GM12891 (cell line): ENCODE results near the gene TTYH3. TPM values are rescaled to one million over a fixed set of nuclear protein-coding genes. Genes with fewer than 3 reads are reported as not detected.
A peak's percentile ranks its signal among the peaks of the same experiment; 100 is the strongest.
"Not testable (repeated sequence)": the region's sequence is repeated elsewhere in the genome, so short reads cannot be mapped to it uniquely, and the experiment has no call there.

Experiments
- DNase-seq: peaks from one replicate; pipeline ENCODE4 v3.0.0; 2011; ENCODE audit warnings: low spot score; ENCODE audit not compliant: insufficient read length
- FAIRE-seq: peaks from 2 replicates; lab custom pipeline; 2011; peaks lifted over from hg19 to GRCh38; lab: Jason Lieb, UNC
- PAX5 ChIP-seq: IDR thresholded peaks from 2 replicates; pipeline ENCODE4 v1.6.1; 2011; ENCODE audit warnings: low read length, moderate library complexity, mild to moderate bottlenecking; ENCODE audit not compliant: insufficient read depth, severe bottlenecking
- POLR2A ChIP-seq: IDR thresholded peaks from 2 replicates; pipeline ENCODE4 v1.6.1; 2011; ENCODE audit warnings: low read depth, low read length, control low read depth
- POLR2AphosphoS5 ChIP-seq: IDR thresholded peaks from 2 replicates; pipeline ENCODE4 v1.6.1; 2011; ENCODE audit warnings: low read depth, low read length, control low read depth
- POU2F2 ChIP-seq: IDR thresholded peaks from 2 replicates; pipeline ENCODE4 v1.6.1; 2011; ENCODE audit warnings: low read depth, mild to moderate bottlenecking, control low read depth, low read length, moderate library complexity
- SPI1 ChIP-seq: IDR thresholded peaks from 2 replicates; pipeline ENCODE4 v1.6.1; 2011; ENCODE audit warnings: low read depth, low read length, control low read depth
- TAF1 ChIP-seq: IDR thresholded peaks from 2 replicates; pipeline ENCODE4 v1.6.1; 2011; ENCODE audit warnings: low read depth, low read length, control low read depth
- polyA plus RNA-seq: library from polyadenylated mRNA; unstranded; fragments of >200 nt; gene quantifications from one replicate; pipeline ENCODE4 v1.2.1, GENCODE V29; 2012; ENCODE audit warnings: low read depth, missing spikeins, inconsistent platforms; ENCODE audit not compliant: missing spikeins

Gene TTYH3, protein sequence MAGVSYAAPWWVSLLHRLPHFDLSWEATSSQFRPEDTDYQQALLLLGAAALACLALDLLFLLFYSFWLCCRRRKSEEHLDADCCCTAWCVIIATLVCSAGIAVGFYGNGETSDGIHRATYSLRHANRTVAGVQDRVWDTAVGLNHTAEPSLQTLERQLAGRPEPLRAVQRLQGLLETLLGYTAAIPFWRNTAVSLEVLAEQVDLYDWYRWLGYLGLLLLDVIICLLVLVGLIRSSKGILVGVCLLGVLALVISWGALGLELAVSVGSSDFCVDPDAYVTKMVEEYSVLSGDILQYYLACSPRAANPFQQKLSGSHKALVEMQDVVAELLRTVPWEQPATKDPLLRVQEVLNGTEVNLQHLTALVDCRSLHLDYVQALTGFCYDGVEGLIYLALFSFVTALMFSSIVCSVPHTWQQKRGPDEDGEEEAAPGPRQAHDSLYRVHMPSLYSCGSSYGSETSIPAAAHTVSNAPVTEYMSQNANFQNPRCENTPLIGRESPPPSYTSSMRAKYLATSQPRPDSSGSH
- polyA plus RNA-seq: 23.3 TPM

DNA sequence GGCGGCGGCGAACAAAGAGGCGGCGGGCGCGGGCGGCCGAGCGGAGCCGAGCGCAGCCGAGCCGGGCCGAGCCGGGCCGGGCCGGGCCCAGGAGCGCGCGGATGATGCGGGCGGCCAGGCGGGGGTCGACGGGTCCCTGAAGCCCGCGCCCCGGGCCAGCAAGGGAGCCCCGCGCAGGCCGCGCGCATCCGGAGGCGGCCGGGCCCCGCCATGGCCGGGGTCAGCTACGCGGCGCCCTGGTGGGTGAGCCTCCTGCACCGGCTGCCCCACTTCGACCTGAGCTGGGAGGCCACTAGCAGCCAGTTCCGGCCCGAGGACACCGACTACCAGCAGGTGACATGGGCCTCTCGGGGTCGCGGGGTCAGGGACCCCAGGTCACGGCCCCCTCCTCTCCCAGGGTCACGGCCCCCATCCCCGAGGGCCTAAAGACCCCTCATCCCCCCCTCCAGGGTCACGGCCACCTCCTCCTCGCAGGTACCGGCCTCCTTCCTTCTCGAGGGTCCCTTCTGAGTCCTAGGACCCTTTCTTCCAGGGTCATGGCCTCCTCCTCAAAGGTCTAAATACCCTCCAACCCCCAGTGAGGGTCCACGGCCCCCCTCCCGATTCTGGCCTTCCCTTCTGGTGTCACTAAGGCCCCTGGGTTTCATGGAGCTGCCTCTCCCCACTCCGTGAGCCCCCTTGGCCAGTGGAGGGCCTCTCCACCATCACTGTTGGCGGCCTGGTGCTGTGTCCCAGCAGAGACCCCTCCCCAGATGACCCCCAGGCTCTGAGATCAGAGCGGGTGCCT lies at the start of gene TTYH3:
Gene TTYH3, plus strand, starts transcription at position 41 of the 787 bp plus-strand sequence. Its CDS starts 170 bp downstream, at position 211.
- FAIRE-seq (peak; percentile 33), DNase-seq (no peak)
- TF ChIP-seq SPI1 (no peak), TAF1 (no peak), PAX5 (no peak), POLR2A (no peak), POU2F2 (no peak), POLR2AphosphoS5 (no peak)

DNA sequence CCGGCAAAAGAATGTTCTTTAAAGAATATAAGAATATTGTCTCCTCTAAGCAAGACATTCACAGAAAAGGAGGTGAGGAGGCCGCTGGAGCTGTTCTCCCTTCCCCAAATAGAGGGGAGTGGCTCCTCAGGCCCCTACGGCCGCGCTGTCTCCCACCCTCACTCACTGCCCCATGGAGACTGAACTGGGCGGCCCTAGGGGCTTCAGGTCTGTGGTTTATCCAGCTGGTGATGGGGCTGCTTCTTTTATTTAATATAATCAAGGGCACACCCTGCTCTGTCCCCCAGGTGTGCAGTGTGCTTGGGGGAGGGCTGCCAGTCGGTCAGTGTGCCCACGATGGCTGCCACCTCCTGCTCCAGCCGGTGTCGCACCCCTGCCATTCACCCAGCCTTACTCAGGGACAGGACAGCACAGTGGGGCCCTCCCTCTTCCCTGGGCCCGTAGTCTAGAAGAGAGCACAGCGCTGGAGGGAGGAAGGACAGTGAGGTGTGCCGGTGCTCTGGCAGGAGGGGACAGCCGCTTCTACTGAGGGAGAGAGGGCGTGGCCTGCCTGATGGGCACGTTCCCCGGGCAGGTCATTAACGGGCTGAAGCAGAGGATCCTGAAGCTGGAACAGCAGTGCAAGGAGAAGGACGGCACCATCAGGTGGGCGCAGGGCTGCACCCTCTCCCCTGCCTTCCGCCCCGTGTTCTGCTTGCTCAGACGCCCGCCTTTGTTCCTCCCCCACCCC lies 49.6 kb upstream of the TTYH3 start:
- DNase-seq (no peak), FAIRE-seq (no peak)
- TF ChIP-seq POLR2AphosphoS5 (no peak), PAX5 (no peak), POU2F2 (no peak), SPI1 (no peak), POLR2A (no peak), TAF1 (no peak)

DNA sequence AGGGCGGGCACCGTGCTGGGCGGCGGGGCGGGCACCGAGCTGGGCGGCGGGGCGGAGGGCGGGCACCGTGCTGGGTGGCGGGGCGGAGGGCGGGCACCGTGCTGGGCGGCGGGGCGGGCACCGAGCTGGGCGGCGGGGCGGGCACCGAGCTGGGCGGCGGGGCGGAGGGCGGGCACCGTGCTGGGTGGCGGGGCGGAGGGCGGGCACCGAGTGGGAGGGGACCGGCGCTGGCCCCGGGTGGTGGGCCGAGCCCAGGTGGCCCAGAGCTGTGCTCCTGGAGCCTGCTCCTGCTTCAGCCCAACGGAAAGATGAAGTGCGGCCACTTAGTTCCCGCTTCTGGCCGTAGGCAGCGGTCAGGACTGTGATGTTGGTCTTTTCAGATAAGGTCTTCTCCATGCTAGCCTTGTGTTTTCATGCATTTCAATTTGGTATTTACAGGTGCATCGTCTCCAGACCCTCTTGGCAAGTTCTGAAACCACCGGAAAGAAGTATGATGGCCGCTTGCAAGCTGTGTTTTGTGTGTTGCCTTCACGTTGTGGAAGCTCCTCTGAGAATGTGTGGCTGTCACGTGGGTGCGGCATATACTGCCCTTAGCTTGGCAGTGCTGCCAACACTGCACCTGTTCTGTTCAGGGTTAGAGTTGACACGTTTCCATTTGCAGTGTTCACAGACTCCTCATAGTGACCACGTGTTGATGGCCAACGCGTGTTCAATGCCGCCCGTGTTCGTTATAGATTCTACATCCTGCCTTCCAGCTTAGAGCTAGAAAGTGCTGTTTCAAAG lies 47.8 kb upstream of the TTYH3 start:
- no peak for TF ChIP-seq SPI1
- TF ChIP-seq PAX5: no peak
- TF ChIP-seq POLR2A: no peak
- TF ChIP-seq POU2F2: no peak
- TF ChIP-seq TAF1: no peak
- FAIRE-seq: no peak

DNA sequence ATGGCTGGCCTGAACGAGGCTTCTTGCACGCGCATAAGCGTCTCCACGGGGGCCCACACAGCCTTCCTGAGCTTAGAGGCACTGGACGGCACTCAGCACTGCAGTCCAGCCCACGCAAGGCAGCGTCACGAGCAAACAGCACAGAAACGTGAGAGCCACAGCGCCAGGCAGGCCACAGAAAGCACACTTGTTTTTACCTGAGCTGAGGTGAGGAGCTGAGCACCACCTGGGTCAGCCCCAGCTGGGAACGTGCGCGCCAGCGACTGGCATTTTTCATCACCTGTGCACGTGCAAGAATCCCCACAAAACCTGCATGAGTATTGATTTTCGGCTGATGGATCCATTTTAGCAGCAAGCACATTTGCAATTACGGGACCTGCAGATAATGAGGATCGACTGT lies 46.3 kb upstream of the TTYH3 start:
- FAIRE-seq: no peak
- no peak for TF ChIP-seq POLR2A
- no peak for TF ChIP-seq TAF1
- TF ChIP-seq PAX5: no peak
- no peak for TF ChIP-seq POU2F2
- no peak for TF ChIP-seq POLR2AphosphoS5
- TF ChIP-seq SPI1: no peak
- no peak for DNase-seq

More for the DNA sequence above, 47.8 kb upstream of the TTYH3 start:
- DNase-seq: no peak

DNA sequence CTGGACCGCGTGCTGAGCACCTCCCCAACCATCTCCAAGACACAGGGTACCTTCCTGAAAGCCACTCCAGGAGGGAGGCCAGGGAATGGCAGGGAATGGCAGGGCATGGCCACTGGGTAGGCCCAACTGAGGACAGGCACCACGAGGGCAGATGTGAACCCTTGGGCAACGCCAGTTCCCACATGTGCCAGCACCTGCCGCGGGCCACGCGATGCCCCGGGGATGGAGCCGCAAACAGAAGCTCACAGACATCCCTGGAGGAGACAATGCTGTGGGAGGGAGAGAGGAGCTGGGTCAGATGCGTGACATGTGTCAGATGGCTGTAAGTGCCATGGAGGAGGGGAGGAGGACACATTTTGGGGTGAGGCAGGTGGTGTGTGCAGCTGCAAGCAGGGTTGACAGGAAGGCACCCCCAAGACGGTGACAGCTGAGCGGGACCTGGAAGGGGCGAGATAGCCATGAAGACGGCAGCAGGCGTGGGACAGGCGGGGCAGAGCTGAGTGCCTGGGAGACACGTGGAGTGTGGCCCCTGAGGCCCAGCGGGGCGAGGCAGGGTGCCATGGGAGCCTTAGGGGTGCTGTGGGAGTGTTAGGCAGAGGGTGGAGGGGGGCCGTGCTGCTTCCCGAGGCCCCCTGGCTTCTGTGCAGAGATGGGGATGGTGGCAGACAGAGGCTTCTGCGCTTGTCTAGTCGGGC lies 45.3 kb upstream of the TTYH3 start:
- FAIRE-seq (no peak), DNase-seq (no peak)
- no peak for TF ChIP-seq POLR2AphosphoS5

DNA sequence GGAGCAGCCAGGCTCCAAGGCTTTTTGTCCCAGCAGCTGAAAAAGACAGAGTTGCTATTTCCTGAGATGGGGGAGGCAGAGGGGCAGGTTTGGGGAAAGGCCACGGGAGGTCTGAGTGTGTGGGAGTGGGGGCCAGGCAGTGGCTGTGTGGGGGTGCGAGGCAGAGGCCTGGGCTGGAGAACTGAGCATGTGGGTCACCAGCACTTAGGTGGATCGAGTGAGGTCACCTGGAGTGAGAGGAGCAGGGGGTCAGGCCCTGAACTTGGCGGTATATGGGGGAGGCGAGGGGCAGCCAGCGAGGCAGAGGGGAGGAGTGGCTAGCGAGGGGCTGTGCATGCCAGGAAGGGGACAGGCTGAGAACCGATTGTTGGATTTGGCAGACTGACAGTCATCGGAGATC lies 44.7 kb upstream of the TTYH3 start:
- FAIRE-seq: no peak
- DNase-seq: no peak

DNA sequence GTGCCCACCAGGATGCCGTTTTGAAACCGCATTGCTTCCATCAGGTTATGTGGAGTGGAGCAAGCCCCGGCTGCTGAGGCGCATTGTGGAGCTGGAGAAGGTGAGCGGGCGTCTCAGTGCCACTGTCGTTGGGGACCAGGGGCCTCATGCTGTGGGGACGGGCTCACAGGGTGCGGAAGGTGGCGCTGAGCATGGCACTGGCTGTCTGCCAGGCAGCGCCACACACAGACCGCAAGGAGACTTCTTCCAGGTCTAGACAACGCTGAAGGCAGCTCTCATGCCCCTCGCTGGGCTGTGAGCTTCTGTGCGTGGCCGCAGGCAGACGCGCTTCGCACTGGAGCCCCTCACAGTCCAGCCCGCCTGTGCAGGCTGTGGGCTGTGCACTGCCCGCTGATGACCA lies 44.0 kb upstream of the TTYH3 start:
- TF ChIP-seq TAF1: no peak
- no peak for TF ChIP-seq POU2F2
- no peak for TF ChIP-seq POLR2AphosphoS5
- TF ChIP-seq POLR2A: no peak
- TF ChIP-seq PAX5: no peak
- TF ChIP-seq SPI1: no peak
- DNase-seq (no peak), FAIRE-seq (no peak)

More for the DNA sequence above, 44.7 kb upstream of the TTYH3 start:
- TF ChIP-seq POLR2AphosphoS5: no peak
- TF ChIP-seq POLR2A: no peak
- TF ChIP-seq SPI1: no peak
- no peak for TF ChIP-seq POU2F2

DNA sequence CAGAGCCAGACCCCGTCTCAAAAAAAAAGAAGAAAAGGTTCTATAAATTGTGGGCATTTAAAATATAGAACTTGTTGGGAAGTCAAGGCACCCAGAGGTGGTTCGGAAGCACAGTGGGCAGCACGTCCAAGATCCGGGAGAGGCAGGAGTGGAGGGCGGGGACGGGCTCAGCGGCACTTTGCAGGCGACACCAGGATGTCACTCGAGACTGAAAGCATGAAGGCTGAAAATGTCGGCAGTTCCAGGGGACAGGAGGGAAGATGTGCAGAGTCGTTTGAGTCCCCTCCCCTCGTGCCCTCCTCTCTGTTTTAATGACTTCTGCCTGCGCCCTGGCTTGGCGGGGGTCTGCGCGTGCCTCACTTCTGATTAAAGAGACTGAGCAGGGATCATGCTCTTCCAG lies 42.4 kb upstream of the TTYH3 start:
- TF ChIP-seq POLR2AphosphoS5 (no peak), SPI1 (no peak), TAF1 (no peak), PAX5 (no peak), POLR2A (no peak), POU2F2 (no peak)
- DNase-seq (no peak), FAIRE-seq (no peak)

DNA sequence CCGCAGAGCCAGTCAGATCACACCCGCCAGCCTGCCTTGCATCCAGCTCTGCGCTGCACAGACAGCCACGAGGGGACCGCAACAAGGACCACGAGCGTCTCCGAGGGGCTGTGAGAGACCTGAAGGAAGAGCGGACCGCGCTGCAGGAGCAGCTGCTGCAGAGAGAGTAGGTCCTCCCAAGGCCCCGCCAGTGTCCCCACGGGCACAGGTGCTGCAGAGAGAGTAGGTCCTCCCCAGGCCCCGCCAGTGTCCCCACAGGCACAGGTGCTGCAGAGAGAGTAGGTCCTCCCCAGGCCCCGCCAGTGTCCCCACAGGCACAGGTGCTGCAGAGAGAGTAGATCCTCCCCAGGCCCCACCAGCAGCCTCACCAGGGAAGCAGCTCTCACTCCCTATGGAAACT lies 41.8 kb upstream of the TTYH3 start:
- not testable (repeated sequence) for FAIRE-seq, DNase-seq
